Gastrocnemius medialis (tissue), 4 donors: Measurements from ENCODE around the gene FAM124A.

Source experiments
- CTCF ChIP-seq, 5 experiments: fragments of 450-650 bp in 3 of 5; fragments of 200-600 bp in 2 of 5; sonication (generic) in 2 of 5; IDR thresholded peaks in 4 of 5; conservative IDR thresholded peaks in 1 of 5; 1 replicate in 4 of 5; 2 replicates in 1 of 5; pipeline ENCODE4 v1.5.1; 2016 to 2019; ENCODE audit warnings: antibody characterized with exemption in 5 of 5, mild to moderate bottlenecking in 3 of 5, moderate library complexity in 3 of 5
- POLR2A ChIP-seq, 2 donors: fragments of 450-650 bp; IDR thresholded peaks; one replicate each; pipeline ENCODE4 v1.6.1; 2017; ENCODE audit warnings: antibody characterized with exemption in 2 of 2, mild to moderate bottlenecking in 2 of 2, moderate library complexity in 2 of 2

- TF ChIP-seq CTCF (IDR thresholded peaks at IDR 0.05 in 4 of 5, conservative IDR thresholded peaks at IDR 0.05 in 1 of 5) (no peak), POLR2A (IDR thresholded peaks at IDR 0.05) (no peak)
These were observed 8.9 kb upstream of the FAM124A start for GRCh38 chr13:51213173-51213728.
